IMR-90 (cell line): ENCODE data around the gene DVL2. TPM values are rescaled to one million over a fixed set of nuclear protein-coding genes. Genes with fewer than 3 reads are reported as not detected.

ENCODE experiments used
- CTCF ChIP-seq: conservative IDR thresholded peaks from 2 replicates; pipeline ENCODE4 v1.5.1; 2012; ENCODE audit warnings: mild to moderate bottlenecking, low read depth, low read length, improper control_type of control experiment
- SMC3 ChIP-seq: fragments of 150-350 bp; IDR thresholded peaks from 2 replicates; pipeline ENCODE4 v1.6.1; 2016; ENCODE audit warnings: low read depth, mild to moderate bottlenecking, antibody characterized with exemption, low read length, moderate library complexity
- polyA plus RNA-seq, 3 experiments: library from polyadenylated mRNA; depleted of rRNA; stranded (reverse); fragments of >200 nt; gene quantifications; 2 replicates each; pipeline ENCODE4 v1.2.3, GENCODE V29; 2012; ENCODE audit warnings: low replicate concordance in 1 of 3
- total RNA-seq: library from RNA; depleted of rRNA; stranded (reverse); fragments of >200 nt; gene quantifications from 2 replicates; pipeline ENCODE4 v1.2.3, GENCODE V29; 2012

Gene DVL2
- total and polyA plus RNA-seq, 2 of the 4 experiments (the other 2 are of a cell fraction) = 11.8 to 21.3 TPM

DNA sequence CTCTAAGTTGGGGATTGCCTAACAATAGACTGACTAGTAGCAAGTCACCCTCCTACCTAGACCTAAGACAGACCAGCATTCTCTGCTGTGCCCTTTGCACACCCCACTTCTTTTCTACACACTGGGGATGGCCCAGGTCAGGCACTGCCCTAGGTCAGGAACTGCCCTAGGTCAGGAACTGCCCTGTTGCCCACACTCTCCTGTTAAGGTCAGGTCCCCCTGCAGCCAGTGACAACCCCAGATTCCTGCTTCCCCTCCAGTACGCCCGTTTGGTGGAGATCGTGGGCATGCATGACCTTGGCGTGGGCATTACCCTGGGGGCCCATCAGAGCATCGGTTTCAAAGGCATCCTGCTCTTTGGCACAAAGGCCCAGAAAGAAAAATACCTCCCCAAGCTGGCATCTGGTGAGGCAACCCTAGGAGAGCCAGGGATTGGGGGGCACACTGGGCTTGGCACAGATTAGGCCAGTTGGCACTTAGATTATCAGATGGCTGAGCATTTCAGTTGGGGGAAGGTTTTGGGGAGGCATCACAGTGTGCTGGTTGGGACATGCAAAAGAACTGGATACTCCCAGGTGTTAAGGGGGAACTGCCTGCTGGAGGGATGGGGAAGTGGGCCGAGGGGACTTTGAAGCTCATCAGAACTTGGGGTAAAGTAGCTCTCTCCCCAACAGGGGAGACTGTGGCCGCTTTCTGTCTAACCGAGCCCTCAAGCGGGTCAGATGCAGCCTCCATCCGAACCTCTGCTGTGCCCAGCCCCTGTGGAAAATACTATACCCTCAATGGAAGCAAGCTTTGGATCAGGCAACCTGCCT lies 12.8 kb downstream of the DVL2 start (continued):
- TF ChIP-seq CTCF (no peak), SMC3 (no peak)
